GM12892 (cell line): ENCODE data around the gene F2R.

Experiments used
- POLR2A ChIP-seq: IDR thresholded peaks from 2 replicates; pipeline ENCODE4 v1.6.1; 2011; ENCODE audit warnings: low read depth, low read length, control low read depth
- POLR2AphosphoS5 ChIP-seq: IDR thresholded peaks from 2 replicates; pipeline ENCODE4 v1.6.1; 2011; ENCODE audit warnings: low read depth, low read length, control low read depth

- TF ChIP-seq POLR2A: no peak
- TF ChIP-seq POLR2AphosphoS5: no peak
Observed at GRCh38 chr5:76700571-76700970, 15.4 kb upstream of the F2R start.
